ENCODE results near the gene KLC4. TPM values are rescaled to one million over a fixed set of nuclear protein-coding genes. Genes with fewer than 3 reads are reported as not detected.

The KLC4 gene
- total and polyA plus RNA-seq, 9 of the 15 experiments (the other 6 are each of a cell fraction or from before 2014, with no cell fraction given), result 1.7 to 16.2 (median 7.7) TPM

DNA sequence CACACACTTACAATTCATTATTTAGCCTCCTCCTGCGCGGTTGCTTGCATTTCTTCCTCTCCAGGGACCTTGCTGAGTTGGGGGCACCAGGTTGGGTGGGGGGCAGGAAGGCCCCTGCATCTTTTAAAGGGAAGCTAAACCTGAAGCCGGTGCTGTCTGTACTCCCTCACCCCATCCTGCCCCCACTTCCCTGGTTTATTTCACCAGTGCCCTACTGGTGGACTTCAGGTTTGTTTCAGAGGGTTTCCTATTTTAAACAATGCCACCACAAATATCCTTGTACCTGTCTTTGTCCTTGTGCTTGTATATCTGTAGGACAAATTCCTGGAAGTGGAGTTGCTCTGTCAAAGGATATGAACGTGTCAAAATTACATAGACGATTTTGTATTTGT, 37.7 kb downstream of the KLC4 start:
- intact Hi-C loops (cut with micrococcal nuclease), result no loop called here
- ATAC-seq, result no peak
- ChIA-PET POLR2A (interaction anchor here (0.6 to 2.5 kb wide), 12 partner anchors 10 to 1721 kb away, joined by 3 to 11 read pairs (median 4); partner anchors contain the start of genes KLHDC3 and TJAP1), CTCF (ENCODE audit: low intra/inter-chr PET ratio) (interaction anchor here (1.0 kb wide), 1 partner anchor 9 kb away, joined by 3 read pairs; no protein-coding TSS in a partner anchor)
- WGBS (ENCODE audit: insufficient coverage, low coverage, missing lambda C conversion rate), result 43% methylated on average over 5 of the region's 5 CpGs
- BruUV-seq (replicated peaks), result no TSS peak
- H3K9ac ChIP-seq (ENCODE audit: insufficient read depth in 1 of 2, low read depth in 2 of 2, low read length in 2 of 2), result peak overlapping the region in 1 of 2 experiments; percentile 23; a peak in 1 of 4 replicates
- no peaks in the 10 kb centered on the region for H3K9me1 ChIP-seq (ENCODE audit: control insufficient read depth, insufficient read depth, low read length)
- peak overlapping the region; percentile 41 for H2AFZ ChIP-seq (ENCODE audit: low read depth, low read length)
- H3K27ac ChIP-seq (ENCODE audit: extremely low read depth, low read depth, low read length), result peak overlapping the region; percentile 4; the same call in 1 of the 3 replicates
- no peak overlapping the region for H3K4me2 ChIP-seq (ENCODE audit: insufficient read depth, low read length)
- H4K20me1 ChIP-seq (replicated peaks; ENCODE audit: control insufficient read depth, insufficient read depth, low read length), result no peaks in the 10 kb centered on the region
- no peak overlapping the region for H3K4me3 ChIP-seq
- H3K9me3 ChIP-seq (replicated peaks; ENCODE audit: control insufficient read depth, insufficient read depth, low read depth, low read length), result no peaks in the 10 kb centered on the region
- FAIRE-seq, result no peak
- H3K4me1 ChIP-seq (replicated peaks in 1 of 2; ENCODE audit: control insufficient read depth in 2 of 2, insufficient read depth in 2 of 2, low read length in 2 of 2), result peaks cover 22 to 27% of the 10 kb centered on the region in 2 experiments
- in situ Hi-C loops (cut with MboI), result no loop called here
- no peaks in the 10 kb centered on the region for H3K36me3 ChIP-seq (ENCODE audit: control insufficient read depth, insufficient read depth, low read length)
- H3K27me3 ChIP-seq (ENCODE audit: control insufficient read depth in 2 of 2, insufficient read depth in 2 of 2, low read length in 2 of 2), result no peaks in the 10 kb centered on the region
- DNase-seq (ENCODE audit: extremely low read depth in 1 of 4, low spot score in 3 of 4), result no peak
- H3K79me2 ChIP-seq (ENCODE audit: control insufficient read depth, insufficient read depth, low read length), result no peaks in the 10 kb centered on the region
- TF ChIP-seq SOX6 (IDR thresholded peaks at IDR 0.05), result no peak
- TF ChIP-seq, protein P1, sequence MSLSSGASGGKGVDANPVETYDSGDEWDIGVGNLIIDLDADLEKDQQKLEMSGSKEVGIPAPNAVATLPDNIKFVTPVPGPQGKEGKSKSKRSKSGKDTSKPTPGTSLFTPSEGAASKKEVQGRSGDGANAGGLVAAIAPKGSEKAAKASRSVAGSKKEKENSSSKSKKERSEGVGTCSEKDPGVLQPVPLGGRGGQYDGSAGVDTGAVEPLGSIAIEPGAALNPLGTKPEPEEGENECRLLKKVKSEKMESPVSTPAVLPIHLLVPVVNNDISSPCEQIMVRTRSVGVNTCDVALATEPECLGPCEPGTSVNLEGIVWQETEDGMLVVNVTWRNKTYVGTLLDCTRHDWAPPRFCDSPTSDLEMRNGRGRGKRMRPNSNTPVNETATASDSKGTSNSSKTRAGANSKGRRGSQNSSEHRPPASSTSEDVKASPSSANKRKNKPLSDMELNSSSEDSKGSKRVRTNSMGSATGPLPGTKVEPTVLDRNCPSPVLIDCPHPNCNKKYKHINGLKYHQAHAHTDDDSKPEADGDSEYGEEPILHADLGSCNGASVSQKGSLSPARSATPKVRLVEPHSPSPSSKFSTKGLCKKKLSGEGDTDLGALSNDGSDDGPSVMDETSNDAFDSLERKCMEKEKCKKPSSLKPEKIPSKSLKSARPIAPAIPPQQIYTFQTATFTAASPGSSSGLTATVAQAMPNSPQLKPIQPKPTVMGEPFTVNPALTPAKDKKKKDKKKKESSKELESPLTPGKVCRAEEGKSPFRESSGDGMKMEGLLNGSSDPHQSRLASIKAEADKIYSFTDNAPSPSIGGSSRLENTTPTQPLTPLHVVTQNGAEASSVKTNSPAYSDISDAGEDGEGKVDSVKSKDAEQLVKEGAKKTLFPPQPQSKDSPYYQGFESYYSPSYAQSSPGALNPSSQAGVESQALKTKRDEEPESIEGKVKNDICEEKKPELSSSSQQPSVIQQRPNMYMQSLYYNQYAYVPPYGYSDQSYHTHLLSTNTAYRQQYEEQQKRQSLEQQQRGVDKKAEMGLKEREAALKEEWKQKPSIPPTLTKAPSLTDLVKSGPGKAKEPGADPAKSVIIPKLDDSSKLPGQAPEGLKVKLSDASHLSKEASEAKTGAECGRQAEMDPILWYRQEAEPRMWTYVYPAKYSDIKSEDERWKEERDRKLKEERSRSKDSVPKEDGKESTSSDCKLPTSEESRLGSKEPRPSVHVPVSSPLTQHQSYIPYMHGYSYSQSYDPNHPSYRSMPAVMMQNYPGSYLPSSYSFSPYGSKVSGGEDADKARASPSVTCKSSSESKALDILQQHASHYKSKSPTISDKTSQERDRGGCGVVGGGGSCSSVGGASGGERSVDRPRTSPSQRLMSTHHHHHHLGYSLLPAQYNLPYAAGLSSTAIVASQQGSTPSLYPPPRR (CRISPR knock-in tag; IDR thresholded peaks at IDR 0.05; ENCODE audit: borderline replicate concordance), result no peak
- no peak for TF ChIP-seq KDM4B (IDR thresholded peaks at IDR 0.05; ENCODE audit: borderline replicate concordance in 2 of 2, low read depth in 1 of 2)
- no peak for TF ChIP-seq RCOR1 (IDR thresholded peaks at IDR 0.05; ENCODE audit: borderline replicate concordance in 1 of 2, low read depth in 2 of 2, low read length in 2 of 2)
- TF ChIP-seq, protein P2, sequence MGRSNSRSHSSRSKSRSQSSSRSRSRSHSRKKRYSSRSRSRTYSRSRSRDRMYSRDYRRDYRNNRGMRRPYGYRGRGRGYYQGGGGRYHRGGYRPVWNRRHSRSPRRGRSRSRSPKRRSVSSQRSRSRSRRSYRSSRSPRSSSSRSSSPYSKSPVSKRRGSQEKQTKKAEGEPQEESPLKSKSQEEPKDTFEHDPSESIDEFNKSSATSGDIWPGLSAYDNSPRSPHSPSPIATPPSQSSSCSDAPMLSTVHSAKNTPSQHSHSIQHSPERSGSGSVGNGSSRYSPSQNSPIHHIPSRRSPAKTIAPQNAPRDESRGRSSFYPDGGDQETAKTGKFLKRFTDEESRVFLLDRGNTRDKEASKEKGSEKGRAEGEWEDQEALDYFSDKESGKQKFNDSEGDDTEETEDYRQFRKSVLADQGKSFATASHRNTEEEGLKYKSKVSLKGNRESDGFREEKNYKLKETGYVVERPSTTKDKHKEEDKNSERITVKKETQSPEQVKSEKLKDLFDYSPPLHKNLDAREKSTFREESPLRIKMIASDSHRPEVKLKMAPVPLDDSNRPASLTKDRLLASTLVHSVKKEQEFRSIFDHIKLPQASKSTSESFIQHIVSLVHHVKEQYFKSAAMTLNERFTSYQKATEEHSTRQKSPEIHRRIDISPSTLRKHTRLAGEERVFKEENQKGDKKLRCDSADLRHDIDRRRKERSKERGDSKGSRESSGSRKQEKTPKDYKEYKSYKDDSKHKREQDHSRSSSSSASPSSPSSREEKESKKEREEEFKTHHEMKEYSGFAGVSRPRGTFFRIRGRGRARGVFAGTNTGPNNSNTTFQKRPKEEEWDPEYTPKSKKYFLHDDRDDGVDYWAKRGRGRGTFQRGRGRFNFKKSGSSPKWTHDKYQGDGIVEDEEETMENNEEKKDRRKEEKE (IDR thresholded peaks at IDR 0.05; ENCODE audit: borderline replicate concordance in 1 of 2, control insufficient read depth in 1 of 2, low read depth in 2 of 2, low read length in 1 of 2), result no peak
- TF ChIP-seq, protein P3, sequence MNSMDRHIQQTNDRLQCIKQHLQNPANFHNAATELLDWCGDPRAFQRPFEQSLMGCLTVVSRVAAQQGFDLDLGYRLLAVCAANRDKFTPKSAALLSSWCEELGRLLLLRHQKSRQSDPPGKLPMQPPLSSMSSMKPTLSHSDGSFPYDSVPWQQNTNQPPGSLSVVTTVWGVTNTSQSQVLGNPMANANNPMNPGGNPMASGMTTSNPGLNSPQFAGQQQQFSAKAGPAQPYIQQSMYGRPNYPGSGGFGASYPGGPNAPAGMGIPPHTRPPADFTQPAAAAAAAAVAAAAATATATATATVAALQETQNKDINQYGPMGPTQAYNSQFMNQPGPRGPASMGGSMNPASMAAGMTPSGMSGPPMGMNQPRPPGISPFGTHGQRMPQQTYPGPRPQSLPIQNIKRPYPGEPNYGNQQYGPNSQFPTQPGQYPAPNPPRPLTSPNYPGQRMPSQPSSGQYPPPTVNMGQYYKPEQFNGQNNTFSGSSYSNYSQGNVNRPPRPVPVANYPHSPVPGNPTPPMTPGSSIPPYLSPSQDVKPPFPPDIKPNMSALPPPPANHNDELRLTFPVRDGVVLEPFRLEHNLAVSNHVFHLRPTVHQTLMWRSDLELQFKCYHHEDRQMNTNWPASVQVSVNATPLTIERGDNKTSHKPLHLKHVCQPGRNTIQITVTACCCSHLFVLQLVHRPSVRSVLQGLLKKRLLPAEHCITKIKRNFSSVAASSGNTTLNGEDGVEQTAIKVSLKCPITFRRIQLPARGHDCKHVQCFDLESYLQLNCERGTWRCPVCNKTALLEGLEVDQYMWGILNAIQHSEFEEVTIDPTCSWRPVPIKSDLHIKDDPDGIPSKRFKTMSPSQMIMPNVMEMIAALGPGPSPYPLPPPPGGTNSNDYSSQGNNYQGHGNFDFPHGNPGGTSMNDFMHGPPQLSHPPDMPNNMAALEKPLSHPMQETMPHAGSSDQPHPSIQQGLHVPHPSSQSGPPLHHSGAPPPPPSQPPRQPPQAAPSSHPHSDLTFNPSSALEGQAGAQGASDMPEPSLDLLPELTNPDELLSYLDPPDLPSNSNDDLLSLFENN (IDR thresholded peaks at IDR 0.05; ENCODE audit: low read depth in 2 of 2, low read length in 2 of 2), result no peak
- TF ChIP-seq GABPA (tag; conservative IDR thresholded peaks at IDR 0.05; ENCODE audit: low read depth), result no peak
- no peak for TF ChIP-seq ETV5 (CRISPR knock-in tag; IDR thresholded peaks at IDR 0.05; ENCODE audit: low read depth)
- TF ChIP-seq PHTF2 (CRISPR knock-in tag; IDR thresholded peaks at IDR 0.05), result no peak
